Sigmoid colon (tissue), 4 donors: ENCODE data around the gene SLC6A11.

ENCODE experiments used
- CTCF ChIP-seq, 4 experiments: fragments of 450-650 bp in 3 of 4; fragments of 200-600 bp in 1 of 4; IDR thresholded peaks; one replicate each; pipeline ENCODE4 v1.5.1; 2016 to 2019; ENCODE audit warnings: antibody characterized with exemption in 4 of 4, mild to moderate bottlenecking in 3 of 4, moderate library complexity in 2 of 4
- EP300 ChIP-seq, 4 donors: sonication (generic); formaldehyde crosslinking; IDR thresholded peaks; one replicate each; pipeline ENCODE4 v1.6.1; 2017; ENCODE audit warnings: antibody characterized with exemption in 4 of 4
- POLR2AphosphoS5 ChIP-seq, 4 donors: sonication (generic); formaldehyde crosslinking; IDR thresholded peaks; one replicate each; pipeline ENCODE4 v1.6.1; 2017; ENCODE audit warnings: antibody characterized with exemption in 4 of 4

- TF ChIP-seq CTCF (IDR thresholded peaks at IDR 0.05) (no peak), EP300 (IDR thresholded peaks at IDR 0.05) (no peak), POLR2AphosphoS5 (IDR thresholded peaks at IDR 0.05) (no peak)
These were observed 27.6 kb upstream of the SLC6A11 start for GRCh38 chr3:10788451-10788850.
